Measurements from ENCODE around the gene RSBN1.

The RSBN1 gene

GRCh38 chr1:113834716-113835115 lies 22.4 kb upstream of the RSBN1 start:
- Histone ChIP-seq H3K27ac (ENCODE audit: extremely low read depth, low read depth, low read length) (no peak overlapping the region), H3K4me3 (ENCODE audit: low read depth, low read length) (no peak overlapping the region), H3K36me3 (ENCODE audit: control insufficient read depth in 2 of 2, insufficient read depth in 1 of 2, low read length in 2 of 2) (no peaks in the 10 kb centered on the region), H3K9me3 (ENCODE audit: control insufficient read depth, insufficient read depth, low read depth, low read length) (no peaks in the 10 kb centered on the region), H3K4me1 (ENCODE audit: control insufficient read depth, insufficient read depth, low read length) (no peaks in the 10 kb centered on the region)
- CTCF ChIA-PET, result interaction anchor here (0.6 to 2.7 kb wide), 14 partner anchors 9 to 448 kb away, joined by 3 to 19 read pairs (median 4); partner anchors contain the start of genes AP4B1 and OLFML3
- POLR2A ChIA-PET, result interaction anchor here (1.8 kb wide), 1 partner anchor 22 kb away, joined by 5 read pairs; the partner anchor contains the start of gene RSBN1
- TF ChIP-seq ZNF423 (tag by site-specific recombination; IDR thresholded peaks at IDR 0.05) (no peak), ZNF600 (tag by site-specific recombination; IDR thresholded peaks at IDR 0.05) (no peak), OSR2 (tag by site-specific recombination; IDR thresholded peaks at IDR 0.05) (no peak), TSHZ1 (tag by site-specific recombination; IDR thresholded peaks at IDR 0.05; ENCODE audit: borderline replicate concordance) (no peak), SALL2 (tag by site-specific recombination; IDR thresholded peaks at IDR 0.05; ENCODE audit: borderline replicate concordance) (no peak), ZNF26 (tag by site-specific recombination; IDR thresholded peaks at IDR 0.05) (no peak), YY1 (tag by site-specific recombination; IDR thresholded peaks at IDR 0.05) (no peak), EGR2 (tag by site-specific recombination; IDR thresholded peaks at IDR 0.05; ENCODE audit: low read depth) (no peak), ZNF146 (tag by site-specific recombination; IDR thresholded peaks at IDR 0.05) (no peak), ZFP41 (tag by site-specific recombination; IDR thresholded peaks at IDR 0.05; ENCODE audit: borderline replicate concordance) (no peak), ZNF692 (tag by site-specific recombination; IDR thresholded peaks at IDR 0.05) (no peak), ZBTB17 (tag by site-specific recombination; IDR thresholded peaks at IDR 0.05) (no peak), ZNF558 (tag by site-specific recombination; IDR thresholded peaks at IDR 0.05) (no peak), GLI4 (tag by site-specific recombination; IDR thresholded peaks at IDR 0.05) (no peak), ZNF394 (tag by site-specific recombination; IDR thresholded peaks at IDR 0.05; ENCODE audit: borderline replicate concordance) (no peak), SP2 (tag by site-specific recombination; IDR thresholded peaks at IDR 0.05) (no peak), ZNF548 (tag by site-specific recombination; IDR thresholded peaks at IDR 0.05) (no peak)
- TF ChIP-seq, protein P1, sequence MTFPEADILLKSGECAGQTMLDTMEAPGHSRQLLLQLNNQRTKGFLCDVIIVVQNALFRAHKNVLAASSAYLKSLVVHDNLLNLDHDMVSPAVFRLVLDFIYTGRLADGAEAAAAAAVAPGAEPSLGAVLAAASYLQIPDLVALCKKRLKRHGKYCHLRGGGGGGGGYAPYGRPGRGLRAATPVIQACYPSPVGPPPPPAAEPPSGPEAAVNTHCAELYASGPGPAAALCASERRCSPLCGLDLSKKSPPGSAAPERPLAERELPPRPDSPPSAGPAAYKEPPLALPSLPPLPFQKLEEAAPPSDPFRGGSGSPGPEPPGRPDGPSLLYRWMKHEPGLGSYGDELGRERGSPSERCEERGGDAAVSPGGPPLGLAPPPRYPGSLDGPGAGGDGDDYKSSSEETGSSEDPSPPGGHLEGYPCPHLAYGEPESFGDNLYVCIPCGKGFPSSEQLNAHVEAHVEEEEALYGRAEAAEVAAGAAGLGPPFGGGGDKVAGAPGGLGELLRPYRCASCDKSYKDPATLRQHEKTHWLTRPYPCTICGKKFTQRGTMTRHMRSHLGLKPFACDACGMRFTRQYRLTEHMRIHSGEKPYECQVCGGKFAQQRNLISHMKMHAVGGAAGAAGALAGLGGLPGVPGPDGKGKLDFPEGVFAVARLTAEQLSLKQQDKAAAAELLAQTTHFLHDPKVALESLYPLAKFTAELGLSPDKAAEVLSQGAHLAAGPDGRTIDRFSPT (tag by site-specific recombination; IDR thresholded peaks at IDR 0.05), result no peak

All from HEK293 (cell line).